Stimulated activated CD8-positive, alpha-beta memory T cell treated with anti-CD3 and anti-CD28 coated beads, Interleukin-4, amount 100 ng/mL, for 1 hour (primary cell): ENCODE measurements around the gene GPR37L1.

ENCODE experiments used
- DNase-seq, 2 donors: peaks; one replicate each; pipeline ENCODE4 v3.0.0-alpha.2; 2020; ENCODE audit warnings: low read depth in 2 of 2, low spot score in 1 of 2

Gene GPR37L1, protein sequence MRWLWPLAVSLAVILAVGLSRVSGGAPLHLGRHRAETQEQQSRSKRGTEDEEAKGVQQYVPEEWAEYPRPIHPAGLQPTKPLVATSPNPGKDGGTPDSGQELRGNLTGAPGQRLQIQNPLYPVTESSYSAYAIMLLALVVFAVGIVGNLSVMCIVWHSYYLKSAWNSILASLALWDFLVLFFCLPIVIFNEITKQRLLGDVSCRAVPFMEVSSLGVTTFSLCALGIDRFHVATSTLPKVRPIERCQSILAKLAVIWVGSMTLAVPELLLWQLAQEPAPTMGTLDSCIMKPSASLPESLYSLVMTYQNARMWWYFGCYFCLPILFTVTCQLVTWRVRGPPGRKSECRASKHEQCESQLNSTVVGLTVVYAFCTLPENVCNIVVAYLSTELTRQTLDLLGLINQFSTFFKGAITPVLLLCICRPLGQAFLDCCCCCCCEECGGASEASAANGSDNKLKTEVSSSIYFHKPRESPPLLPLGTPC

GRCh38 chr1:202122639-202123335, at the start of gene GPR37L1:
TSS of gene GPR37L1 (plus strand) at chr1:202122917. CDS start at chr1:202122964, 47 bp downstream.
- DNase-seq = no peak

- DNase-seq = no peak
Measured at GRCh38 chr1:202073206-202073605, 49.5 kb upstream of the GPR37L1 start.

DNA sequence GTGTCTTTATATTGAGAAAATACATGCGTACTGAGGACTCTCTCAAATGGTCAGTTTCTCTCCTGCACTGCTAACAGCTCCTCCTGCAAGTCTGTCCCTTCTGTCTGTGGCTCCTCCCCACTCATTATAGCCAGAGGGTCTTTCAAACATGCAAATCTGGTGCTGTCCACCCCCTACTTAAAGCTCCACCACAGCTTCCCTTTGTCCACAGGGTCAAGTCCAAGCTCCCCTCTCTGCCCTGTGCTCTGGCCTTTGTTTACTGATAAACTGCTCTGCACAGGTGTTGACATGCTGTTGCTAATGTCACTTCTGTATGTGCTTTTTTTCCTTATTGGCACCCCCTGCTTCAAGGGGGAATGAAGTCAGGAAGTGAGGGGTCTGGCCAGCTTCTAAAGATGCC, 47.7 kb upstream of the GPR37L1 start:
- no peak for DNase-seq

DNA sequence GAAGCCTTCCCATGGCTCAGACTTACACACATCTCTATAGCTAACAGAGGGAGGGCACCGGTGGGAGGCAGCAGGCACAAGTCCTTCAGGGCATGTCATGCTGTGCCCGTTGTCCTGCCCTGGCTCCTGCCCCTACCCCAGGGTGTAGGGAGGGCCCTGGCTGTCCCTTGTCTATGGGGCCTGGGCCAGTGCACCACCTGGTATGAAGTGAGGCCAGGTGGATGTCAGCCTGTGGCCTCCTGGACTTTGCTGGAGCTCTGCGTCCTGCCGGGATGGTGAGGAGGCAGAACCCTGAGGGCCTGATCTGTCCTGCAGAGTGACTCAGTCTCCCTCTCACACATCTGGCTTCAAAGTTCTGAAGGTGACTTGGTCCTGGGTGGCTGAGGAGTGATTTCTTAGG, 47.3 kb upstream of the GPR37L1 start:
- no peak for DNase-seq

- no peak for DNase-seq
Measured at GRCh38 chr1:202076050-202076511, 46.6 kb upstream of the GPR37L1 start.

- no peak for DNase-seq
Measured at GRCh38 chr1:202078241-202078640, 44.5 kb upstream of the GPR37L1 start.

GRCh38 chr1:202081992-202082391, 40.7 kb upstream of the GPR37L1 start:
- DNase-seq = no peak

DNA sequence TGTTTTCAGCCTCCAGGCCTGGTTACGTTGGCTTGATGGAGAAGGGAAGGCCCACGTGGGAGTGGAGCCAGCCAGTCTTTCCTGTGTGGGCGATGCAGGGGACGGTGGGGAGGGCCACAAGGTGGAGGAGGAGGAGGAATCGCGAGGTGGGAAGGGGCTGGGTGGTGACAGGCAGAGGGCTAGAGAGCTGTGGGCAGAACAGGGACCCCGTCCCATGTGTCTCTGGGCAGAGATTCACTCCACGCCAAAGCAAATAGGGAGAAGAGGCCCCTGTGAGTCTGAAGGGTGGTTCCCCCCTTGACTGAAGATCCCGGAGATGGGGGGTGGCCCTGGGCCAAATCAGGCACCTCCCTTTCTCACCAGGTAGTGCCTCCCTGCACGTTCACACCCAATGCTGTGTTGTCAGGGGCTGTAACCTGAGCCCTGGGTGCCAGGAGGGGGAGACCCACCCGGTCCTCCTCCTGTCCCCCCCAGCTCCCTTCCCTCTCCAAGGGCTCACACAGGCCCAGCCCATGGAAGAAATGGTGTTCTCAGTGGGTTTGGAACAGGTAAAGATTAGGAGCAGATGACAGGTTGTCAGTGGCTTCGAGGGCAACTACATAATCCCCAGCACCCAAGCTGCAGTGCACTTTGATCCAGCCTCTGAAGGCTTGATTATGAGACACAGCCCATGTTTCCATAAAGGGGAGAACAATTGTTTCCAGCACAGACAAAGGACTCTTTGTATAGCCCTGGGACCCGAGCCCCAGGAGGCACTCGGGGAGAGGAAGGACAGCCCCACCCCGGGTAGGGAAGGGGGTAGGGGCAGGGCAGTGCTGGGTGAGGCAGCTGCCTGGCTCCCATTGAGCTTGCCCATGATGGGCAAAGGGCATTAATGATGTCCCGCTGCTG, 37.7 kb upstream of the GPR37L1 start:
- DNase-seq = no peak

DNA sequence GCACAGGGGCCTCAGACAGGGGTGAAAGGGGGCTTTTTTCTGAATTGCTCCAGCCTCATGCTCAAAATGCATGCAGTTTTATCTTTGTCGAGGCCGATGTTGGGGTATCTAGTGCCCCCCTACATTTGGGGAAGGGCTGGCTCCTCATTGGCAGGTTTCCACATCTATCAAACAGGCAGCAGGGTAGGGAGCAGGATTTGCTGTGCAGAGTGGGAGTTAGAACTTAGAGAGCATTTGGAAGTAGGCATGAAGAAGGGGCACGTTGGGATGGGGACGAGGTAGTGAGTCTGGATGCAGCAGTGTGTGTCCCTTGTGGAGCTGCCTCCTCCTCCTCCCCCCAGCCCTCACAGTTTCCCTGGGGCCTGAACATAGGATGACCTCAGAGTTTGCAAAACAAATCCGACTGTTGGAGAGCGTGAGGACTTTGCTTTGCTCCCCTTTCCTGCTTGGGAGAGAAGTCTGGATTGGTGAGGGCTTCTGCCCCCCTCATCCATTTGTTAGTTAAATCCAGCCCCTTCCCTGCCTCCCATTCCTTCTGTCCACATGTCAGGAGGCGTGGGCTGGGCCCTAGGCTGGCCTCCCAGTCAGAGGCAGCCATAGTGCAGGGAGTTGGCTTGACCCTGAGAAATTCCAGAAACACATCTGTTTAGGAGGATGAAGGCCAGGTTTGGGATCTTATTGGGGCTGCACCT, 36.9 kb upstream of the GPR37L1 start:
- DNase-seq = no peak

GRCh38 chr1:202086579-202087350, 36.0 kb upstream of the GPR37L1 start:
- DNase-seq = no peak

DNA sequence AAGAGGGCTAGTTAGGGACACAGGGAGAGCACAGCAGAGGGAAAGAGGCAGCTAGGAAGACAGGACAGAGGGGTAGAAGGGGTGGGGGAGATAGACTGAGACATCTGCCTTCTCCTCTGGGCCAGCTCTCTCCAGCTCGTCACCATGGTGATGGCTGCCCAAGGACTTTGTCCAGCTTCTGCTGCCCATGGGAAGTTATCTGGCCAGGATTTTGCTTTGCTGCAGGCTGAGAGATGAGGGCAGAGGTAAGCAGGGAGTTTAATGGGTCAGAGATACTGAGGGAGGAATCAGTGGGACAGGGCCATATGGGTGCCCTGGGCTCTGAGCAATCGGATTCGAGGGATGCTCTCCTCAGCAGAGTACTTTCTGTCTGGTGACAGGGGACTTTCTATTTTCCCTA, 34.5 kb upstream of the GPR37L1 start:
- no peak for DNase-seq

DNA sequence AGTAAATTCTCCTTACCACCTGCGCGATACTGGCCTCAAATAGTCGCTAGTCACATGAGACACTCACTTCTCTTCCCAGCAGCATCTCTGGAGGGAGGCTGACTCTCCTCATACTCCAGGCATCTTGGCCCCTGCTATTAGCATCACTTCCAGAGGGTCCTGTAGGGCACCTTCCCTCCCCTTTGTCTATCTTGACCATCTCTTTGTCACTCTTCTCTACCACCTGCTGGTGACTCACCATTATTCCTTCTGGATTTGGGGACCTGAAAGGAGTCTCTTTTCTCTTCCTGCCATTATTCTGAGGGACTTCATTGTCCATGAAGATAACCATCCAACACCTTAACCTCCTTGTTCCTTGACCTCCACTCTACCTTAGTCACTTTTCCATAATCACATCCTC, 31.7 kb upstream of the GPR37L1 start:
- DNase-seq = no peak

DNA sequence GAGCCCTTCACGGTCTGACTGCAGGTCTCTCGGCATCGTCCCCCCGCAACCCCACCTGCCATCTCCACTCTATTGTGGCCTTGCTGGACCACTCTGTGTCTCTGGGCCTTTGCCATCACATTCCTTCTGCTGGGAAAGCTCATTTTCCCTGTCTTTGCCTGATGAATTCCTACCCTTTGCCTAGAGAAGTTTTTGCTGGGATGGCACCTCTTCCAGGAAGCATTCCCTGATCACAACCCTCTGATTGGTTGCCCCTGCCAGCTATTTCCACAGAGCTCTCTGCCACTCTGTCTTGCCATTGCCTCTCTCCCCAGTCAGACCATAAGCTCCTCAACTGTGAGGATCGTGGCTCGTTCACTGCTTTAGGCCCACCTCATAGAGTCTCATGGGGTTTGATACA, 28.9 kb upstream of the GPR37L1 start:
- no peak for DNase-seq

DNA sequence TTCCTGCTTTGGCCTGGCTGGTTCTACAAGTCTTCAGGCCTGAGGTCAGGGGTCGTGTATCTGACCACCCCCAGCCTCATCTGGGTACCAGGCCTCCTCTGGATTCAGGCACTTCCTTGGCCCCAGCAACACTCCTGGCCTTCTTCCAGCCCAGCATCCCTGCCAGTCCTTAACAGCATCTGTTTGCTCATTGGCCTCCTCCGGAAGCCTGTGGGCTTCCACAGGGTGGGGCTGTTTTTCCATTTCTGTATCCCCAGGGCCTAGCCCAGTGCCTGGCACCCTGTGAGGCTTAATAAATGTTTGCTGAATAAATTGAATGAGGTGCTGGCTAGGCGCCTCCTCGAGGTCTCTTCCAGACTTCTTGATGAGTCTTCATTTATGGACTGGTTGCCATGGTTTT, 21.5 kb upstream of the GPR37L1 start:
- no peak for DNase-seq

DNA sequence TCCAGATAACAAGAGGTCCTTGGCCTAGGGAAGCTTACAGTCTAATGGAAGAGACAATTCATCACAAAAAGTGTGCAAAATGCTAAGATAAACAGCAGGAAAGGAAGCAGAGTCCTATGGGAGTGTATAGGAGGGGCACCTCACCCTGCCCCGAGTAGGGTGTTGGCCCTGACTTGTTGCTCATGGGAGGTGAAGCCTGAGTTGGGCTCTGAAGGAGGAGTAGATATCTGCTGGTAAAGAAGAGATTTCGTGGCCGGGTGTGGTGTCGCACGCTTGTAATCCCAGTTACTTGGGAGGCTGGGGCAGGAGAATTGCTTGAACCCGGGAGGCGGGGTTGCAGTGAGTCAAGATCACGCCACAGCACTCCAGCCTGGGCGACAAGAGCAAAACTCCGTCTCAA, 18.6 kb upstream of the GPR37L1 start:
- DNase-seq = no peak

DNA sequence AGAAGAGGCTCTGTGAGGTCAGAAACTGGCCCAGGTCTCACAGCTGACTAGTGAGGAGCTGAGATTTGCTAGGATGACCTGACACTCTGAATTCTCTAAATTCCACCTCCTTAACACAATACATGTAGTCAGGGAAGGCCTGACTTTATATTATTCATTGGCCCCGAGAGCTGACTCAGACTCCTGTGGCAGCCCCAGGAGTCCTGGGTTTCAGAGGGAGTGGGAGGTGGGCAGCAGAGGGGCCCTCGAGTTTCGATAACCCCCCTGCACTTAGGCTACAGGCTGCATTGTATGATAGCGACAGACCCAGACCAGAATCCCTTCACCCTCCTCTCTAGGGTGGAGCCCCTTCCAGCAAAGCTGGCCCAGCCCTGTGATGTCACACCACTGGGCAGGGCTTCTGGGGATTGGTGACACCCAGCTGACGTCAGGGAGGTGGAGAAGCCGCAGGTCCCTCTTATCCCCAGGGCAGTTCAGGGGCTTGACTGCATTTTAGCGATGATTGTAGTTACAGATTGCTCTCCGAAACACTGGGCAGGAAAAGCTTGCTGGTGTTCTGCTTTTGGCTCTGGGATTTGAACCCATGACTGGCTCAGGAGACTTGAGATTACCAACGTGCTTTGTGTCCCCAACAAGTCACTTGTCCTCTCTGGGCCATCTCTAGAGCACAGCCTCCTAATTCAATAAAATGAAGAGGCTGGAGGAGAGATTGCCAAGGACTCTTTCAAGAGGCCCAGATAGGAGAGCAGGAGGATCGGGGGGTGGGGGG, 17.0 kb upstream of the GPR37L1 start:
- no peak for DNase-seq

GRCh38 chr1:202106340-202107254, 16.1 kb upstream of the GPR37L1 start:
- no peak for DNase-seq

DNA sequence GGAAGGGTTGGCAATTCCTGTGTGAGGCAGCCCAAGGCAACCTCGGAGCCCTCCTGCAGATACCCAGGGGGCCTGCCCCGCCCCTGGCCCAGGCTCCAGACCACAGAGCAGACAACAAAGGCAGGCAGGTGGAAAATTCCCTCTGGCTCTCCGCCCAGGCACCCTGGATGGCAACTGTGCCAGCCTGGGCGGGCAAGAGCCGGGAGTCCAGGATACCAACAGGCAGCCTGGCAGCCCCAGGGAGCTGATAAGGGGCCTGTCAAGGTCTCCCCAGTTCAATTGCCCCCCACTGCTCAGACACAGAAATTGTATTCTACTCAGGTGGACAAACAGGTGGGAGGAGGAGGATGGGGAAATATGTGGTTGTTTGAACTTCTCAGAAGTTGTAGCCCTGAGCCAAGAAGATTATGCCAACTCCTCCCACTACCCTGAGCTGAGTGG, 15.4 kb upstream of the GPR37L1 start:
- no peak for DNase-seq
